ENCODE measurements around the gene SMCR8.
"Not testable (repeated sequence)": the region's sequence is repeated elsewhere in the genome, so short reads cannot be mapped to it uniquely, and the experiment has no call there.

SMCR8 gene

DNA sequence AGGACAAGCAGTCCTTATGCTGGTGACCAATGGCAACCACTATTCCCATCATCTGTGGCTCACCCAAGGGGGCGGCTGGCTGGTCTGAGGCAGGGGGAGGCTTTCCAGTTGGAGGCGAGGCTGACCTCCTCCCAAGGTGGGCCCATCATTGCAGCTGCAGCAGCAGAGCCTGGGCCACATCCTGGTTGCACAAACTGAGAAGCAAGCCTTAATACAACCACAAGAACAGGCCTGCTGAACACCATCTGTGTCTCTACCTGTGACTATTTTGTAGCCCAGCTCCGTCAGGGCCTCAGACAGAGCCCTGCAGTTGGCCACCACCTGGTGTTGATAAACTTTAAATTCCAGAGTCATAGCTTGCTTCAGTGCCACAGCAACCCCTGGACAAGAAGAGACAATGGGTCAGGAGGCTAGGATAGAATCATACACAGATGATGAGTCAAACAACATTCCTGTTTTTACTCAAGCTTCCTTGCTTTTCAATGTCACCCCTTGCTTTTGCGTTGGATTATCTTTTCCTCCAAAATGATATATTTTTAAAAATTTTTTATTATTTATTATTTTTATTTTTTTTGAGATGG lies 17.9 kb downstream of the SMCR8 start:
- peak overlapping the region in 1 of 21 experiments; percentile 16 for H3K27ac ChIP-seq

DNA sequence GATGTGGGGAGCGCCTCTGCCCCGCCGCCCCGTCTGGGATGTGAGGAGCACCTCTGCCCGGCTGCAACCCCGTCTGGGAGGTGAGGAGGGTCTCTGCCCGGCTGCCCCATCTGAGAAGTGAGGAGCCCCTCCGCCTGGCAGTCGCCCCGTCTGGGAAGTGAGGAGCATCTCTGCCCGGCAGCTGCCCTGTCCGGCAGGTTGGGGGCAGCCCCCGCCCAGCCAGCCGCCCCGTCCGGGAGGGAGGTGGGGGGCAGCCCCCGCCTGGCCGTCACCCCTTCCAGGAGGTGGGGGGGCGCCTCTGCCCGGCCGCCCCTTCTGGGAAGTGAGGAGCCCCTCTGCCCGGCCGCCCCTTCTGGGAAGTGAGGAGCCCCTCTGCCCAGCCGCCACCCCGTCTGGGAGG lies 23.1 kb downstream of the SMCR8 start:
- H3K27ac ChIP-seq, H3K4me3 ChIP-seq: not testable (repeated sequence)

More for the DNA sequence above, 17.9 kb downstream of the SMCR8 start:
- H3K4me3 ChIP-seq = no peak overlapping the region

DNA sequence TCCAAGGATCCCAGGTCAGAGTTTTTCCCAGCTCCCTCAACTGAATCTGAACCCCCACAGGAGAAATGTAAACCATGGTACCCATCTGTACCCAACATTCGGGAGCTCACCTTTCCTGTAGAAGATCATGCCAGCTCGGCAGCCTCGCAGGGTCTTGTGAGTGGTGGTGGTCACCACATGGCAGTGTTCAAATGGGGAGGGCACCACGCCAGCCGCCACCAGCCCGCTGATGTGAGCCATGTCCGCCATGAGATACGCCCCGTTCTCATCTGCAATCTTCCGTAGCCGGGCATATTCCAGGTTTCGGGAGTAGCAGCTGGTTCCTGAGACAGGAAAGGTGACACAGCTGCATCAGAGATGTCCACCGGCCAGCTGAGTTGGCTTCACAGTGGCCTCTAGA lies 24.8 kb downstream of the SMCR8 start:
- no peak overlapping the region for H3K4me3 ChIP-seq
- no peak overlapping the region for H3K27ac ChIP-seq

DNA sequence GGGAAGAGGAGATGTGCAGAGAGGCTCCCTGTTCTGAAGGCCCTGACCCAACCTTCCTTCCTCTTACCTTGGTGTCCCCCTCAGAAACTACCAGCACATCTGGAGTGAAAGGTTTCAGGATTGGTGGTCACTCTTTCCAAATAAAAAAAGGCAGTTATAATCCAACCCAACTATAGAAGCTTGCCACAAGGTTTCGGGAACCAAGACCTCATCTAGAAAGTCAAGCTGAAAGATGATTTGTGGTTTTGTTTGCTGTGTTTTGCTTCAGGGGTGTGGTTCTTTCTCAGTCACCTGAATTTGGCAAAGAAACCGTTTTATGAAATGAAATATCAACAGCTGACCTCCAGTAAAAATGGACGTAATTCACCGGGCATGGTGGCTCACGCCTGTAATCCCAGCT lies 28.9 kb downstream of the SMCR8 start:
- Histone ChIP-seq H3K4me3 (no peak overlapping the region), H3K27ac (no peak overlapping the region)

DNA sequence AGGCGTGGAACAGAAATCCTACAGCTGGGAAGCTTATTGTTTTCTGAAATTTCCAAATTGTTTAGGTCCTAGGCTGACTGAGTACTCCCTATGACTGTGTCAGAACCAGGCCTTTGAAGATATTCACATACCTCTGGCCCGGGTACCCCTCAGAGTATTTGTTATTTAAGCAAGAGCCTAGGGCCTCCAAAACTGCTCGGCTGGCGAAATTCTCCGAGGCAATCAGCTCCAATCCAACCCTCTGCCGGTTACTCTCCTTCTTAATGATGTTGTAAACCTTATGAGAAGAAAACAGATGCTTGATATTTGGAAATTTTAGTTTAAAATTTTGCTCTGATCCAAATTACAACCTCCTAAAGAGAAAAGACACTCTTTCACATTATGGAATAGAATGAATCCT lies 38.4 kb downstream of the SMCR8 start:
- H3K27ac ChIP-seq = no peak overlapping the region
- H3K4me3 ChIP-seq = no peak overlapping the region

DNA sequence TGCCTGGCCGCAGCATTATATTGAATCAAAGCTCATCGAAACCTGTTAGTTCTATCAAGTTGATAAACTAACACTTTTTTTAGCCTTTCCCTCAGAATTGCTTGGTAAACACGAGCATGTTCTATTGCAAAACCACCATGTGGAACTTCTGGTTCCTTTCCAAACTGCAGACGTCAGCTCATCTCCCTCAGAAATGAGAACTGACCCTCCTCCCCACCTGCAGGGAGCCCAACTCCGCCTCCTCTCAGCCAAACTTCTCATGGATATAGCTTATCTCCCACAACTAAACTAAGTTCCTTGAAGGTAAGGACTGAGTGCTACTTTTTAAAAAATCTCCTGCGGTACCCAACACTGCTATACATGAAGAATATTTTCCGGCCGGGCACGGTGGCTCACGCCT lies 41.5 kb downstream of the SMCR8 start:
- H3K27ac ChIP-seq = peak overlapping the region in 1 of 21 experiments; percentile 38
- H3K4me3 ChIP-seq = no peak overlapping the region

DNA sequence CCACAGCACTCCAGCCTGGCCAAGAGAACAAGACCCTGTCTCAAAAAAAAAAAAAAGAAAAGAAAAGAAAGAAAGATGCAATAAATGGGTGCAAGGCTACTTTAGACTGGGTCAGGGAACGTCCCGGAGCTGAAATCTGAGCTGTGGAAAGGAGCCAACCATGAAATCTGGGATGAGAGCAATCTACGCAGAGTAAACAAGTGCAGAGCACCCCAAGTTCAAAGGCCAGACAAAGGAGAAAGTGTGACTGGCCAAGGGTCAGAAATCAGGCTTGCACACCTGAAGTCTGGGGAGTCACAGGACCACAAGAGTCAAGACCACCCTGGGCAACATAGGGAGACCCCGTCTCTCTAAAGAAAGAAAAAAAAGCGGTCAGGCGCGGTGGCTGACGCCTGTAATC lies 45.4 kb downstream of the SMCR8 start:
- no peak overlapping the region for H3K27ac ChIP-seq

DNA sequence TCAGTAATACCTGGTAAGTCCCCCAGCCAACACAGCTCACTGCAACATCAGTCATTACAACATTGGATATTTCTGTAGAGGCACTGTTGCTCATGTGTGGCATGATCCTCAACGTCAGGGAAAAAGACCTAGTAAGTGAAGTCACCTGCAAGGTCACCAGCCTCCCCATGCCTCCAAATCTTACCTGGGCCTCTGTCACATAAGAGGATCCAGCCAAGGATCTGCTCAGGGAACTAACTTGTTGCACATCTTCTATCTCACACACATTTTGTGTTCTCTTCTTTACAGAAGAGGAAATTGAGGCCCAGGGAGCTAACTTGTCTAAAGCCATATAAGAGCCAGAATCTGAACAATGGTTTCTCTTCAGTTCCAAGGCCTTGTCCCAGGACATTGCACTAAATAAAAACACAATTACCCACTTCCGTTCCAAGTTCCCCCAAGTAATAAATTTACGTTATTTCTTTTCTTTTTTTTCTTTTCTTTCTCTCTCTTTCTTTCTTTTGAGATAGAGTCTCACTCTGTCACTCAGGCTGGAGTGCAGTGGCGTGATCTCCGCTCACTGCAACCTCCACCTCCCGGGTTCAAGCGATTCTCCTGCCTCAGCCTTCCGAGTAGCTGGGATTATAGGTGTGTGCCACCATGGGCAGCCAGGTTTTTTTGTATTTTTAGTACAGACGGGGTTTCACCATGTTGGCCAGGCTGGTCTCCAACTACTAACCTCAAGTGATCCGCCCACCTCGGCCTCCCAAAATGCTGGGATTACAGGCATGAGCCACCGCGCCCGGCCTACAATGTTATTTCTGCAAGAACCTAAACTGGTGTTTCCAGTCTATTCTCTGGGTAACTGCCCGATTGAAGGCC lies 47.0 kb downstream of the SMCR8 start:
- H3K27ac ChIP-seq = peak overlapping the region in 12 of 21 experiments; percentile 58 to 83 (median 77)
- H3K4me3 ChIP-seq = peak overlapping the region in 6 of 7 experiments; percentile 68 to 93 (median 87)

More for the DNA sequence above, 45.4 kb downstream of the SMCR8 start:
- no peak overlapping the region for H3K4me3 ChIP-seq

DNA sequence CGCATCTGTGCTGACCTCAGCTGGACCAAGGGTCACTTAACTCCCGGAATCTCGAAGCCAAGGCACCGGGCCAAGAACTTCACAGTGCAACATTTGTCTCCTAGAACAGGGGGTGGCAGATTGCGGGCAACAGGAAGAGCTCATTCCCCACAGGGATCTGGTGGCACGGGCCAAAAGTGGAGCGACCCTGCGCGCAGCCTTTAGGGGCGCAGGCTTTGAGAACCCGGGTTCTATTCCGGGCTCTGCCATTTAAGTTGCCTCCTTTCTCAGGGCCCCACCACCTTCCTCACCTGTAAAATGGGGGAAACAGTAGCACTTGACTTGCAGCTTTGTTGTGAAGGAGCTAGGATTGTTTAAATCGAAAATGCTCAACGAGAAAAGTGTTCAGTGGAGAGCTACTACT lies 47.6 kb downstream of the SMCR8 start:
- H3K4me3 ChIP-seq = peak overlapping the region; percentile 68 to 93 (median 87)
- H3K27ac ChIP-seq = peak overlapping the region in 20 of 21 experiments; percentile 42 to 83 (median 74)

DNA sequence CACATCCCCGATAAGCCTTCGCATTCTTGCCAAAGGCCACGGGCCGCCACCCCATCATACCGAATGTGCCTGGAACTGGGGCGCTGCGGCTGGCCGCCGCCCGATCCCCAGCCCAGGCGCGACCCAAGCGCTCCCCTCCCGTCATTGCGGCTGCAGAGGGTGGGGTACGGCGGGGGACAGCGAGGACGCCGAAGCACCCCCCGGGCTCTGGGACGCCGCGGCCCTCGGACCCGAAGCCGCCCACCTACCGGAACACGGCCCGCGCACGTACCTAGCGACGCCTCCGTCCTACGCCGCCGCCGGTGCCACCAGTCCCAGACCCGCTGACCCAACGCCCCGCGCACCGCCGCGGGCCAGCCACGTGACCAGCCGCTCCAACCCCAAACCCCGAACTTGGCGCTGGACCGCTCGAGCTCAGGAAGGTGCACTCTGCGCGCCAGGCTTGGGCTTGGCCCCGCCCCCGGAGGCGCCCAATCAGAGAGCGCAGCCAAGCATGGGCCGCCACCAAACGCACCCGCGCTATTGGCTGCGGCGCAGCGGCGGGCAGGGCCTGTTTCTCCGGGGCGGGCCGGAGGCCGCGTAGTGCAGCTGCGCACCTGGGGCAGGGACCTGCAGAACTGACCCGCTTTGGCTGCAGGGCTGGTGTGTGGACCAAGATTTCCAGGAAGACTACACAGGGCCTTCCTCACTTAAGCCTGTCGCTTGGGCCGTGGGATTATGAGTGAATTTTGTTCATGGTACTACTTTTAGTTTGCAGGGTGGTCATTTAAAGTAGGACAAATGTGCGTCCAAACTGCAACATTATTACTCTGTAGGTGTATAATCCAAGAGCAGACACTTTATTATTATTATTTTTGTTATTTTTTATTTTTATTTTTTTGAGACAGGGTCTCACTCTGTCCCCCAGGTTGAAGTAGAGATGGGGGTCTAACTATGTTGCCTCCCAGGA lies 48.3 kb downstream of the SMCR8 start, which contains the start of gene SHMT1:
Gene SHMT1 (minus strand): TSS at position 450 of the 949 bp plus-strand sequence. CDS start 7,569 bp downstream, outside the sequence.
- Histone ChIP-seq H3K4me3 (peak within 1 kb of the TSS; percentile 68 to 93 (median 87)), H3K27ac (peak within 1 kb of the TSS in 20 of 21 experiments; percentile 42 to 83 (median 74))

DNA sequence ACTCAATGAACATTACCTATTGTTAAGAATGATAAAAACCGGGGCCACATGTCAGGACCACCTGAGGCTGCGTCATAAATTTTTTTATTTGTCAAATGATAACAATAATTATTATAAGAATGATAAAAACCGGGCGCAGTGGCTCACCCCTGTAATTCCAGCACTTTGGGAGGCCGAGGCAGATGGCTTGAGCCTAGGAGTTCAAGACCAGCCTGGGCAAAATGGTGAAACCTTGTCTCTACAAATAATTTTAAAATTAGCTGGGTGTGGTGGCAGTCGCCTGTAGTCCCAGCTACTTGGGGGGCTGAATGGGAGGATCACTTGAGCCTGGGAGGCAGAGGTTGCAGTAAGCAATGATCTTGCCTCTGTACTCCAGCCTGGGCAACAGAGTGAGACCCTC lies 49.1 kb downstream of the SMCR8 start:
- H3K4me3 ChIP-seq = peak overlapping the region in 1 of 7 experiments; percentile 87
- no peak overlapping the region for H3K27ac ChIP-seq

DNA sequence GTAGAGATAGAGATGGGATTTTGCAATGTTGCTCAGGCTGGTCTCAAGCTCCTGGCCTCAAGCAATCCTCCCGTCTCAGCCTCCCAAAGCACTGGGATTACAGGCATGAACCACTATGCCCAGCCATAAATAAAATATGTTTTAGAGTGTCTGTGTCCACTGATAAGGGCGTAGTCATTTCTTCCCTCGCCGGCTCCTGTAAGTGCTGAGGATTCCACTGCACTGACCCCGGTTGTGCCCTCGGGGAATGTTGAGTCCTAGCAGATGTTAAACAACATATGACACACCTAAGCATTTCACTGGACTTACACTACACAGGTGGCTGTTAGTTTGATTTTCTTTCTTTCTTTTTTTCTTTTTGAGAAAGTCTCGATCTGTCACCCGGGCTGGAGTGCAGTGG lies 53.9 kb downstream of the SMCR8 start:
- no peak overlapping the region for H3K27ac ChIP-seq
- H3K4me3 ChIP-seq = no peak overlapping the region

DNA sequence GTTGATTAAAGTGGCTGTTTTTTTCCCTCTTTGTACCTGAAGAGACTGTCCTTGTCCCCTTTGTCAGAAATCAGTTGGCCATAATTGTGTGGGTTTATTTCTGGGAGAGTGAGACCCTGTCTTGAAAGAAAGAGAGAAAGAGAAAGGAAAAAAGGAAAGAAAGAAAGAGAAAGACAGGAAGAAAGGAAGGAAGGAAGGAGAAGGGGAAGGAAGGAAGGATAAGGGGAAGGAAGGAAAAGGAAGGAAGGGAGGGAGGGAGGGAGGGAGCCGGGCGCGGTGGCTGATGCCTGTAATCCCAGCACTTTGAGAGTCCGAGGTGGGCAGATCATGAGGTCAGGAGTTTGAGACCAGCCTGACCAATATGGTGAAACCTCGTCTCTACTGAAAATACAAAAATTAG lies 55.7 kb downstream of the SMCR8 start:
- Histone ChIP-seq H3K27ac (no peak overlapping the region), H3K4me3 (no peak overlapping the region)

DNA sequence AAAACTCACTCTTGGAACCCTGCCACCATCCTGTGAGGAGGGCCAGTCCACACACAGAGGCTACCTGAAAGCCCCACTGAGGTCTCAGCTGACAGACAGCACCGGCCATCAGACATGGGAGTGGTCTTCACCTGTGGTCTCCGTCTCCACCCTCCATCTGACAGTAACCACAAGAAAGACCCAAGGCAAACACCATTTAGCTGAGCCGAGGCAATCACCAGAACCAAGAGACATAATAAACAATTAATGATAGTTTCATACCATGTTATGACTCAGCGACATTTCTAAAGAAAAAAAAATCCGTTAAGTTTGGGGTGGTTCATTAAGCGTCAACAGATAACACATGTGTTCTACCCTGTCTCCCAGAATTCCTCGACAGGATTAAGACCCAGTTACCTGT lies 56.4 kb downstream of the SMCR8 start:
- no peak overlapping the region for H3K4me3 ChIP-seq

DNA sequence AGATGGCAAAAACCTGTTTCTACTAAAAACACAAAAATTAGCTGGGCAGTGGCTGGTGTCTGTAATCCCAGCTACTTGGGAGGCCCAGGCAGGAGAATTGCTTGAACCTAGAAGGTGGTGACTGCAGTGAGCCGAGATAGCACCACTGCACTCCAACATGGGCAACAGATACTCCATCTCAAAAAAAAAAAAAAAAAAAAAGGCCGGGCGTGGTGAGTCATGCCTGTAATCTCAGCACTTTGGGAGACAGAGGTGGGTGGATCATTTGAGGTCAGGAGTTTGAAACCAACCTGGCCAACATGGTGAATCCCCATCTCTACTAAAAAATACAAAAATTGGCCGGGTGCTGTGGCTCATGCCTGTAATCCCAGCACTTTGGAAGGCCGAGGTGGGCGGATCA lies 58.1 kb downstream of the SMCR8 start:
- not testable (repeated sequence) for H3K4me3 ChIP-seq, H3K27ac ChIP-seq

More for the DNA sequence above, 56.4 kb downstream of the SMCR8 start:
- H3K27ac ChIP-seq = no peak overlapping the region

DNA sequence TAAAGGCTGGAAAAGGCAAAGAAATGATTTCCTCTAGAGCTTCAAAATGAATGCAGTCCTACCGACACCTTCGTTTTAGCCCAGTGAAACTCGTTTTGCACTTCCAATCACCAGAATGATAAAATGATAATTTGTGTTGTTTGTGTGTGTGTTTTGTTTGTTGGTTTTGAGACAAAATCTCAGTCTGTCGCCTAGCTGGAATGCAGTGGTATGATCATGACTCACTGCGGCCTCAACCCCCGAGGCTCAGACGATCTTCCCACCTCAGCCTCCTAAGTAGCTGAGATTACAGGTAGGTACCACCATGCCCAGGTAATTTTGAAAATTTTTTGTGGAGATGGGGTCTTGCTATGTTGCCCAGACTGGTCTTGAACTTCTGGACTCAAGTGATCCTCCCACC lies 59.1 kb downstream of the SMCR8 start:
- H3K27ac ChIP-seq = no peak overlapping the region
- no peak overlapping the region for H3K4me3 ChIP-seq
